Activated naive CD8-positive, alpha-beta T cell treated with anti-CD3 and anti-CD28 coated beads, Interleukin-2, amount 50 U/mL, for 24 hours (primary cell): ENCODE results near the gene SLC7A1.

ENCODE experiments used
- ATAC-seq: fragments of 150-1000 bp; cut with Tn5 transposase; one replicate; pipeline ENCODE4 v1.10.0; 2021
- DNase-seq: peaks from one replicate; pipeline ENCODE4 v3.0.0; 2021
- H3K27ac Mint-ChIP-seq: one replicate; pipeline ENCODE4 v1.8.0; 2021; ENCODE audit warnings: mild to moderate bottlenecking, mixed read lengths
- H3K27me3 Mint-ChIP-seq: one replicate; pipeline ENCODE4 v1.8.0; 2021; ENCODE audit warnings: mixed read lengths
- H3K36me3 Mint-ChIP-seq: one replicate; pipeline ENCODE4 v1.8.0; 2021; ENCODE audit warnings: low read depth, mixed read lengths
- H3K4me1 Mint-ChIP-seq: one replicate; pipeline ENCODE4 v1.8.0; 2021; ENCODE audit warnings: mixed read lengths
- H3K4me3 Mint-ChIP-seq: one replicate; pipeline ENCODE4 v1.8.0; 2021; ENCODE audit warnings: mild to moderate bottlenecking, moderate library complexity, mixed read lengths
- H3K9me3 Mint-ChIP-seq: one replicate; pipeline ENCODE4 v1.8.0; 2021; ENCODE audit warnings: mixed read lengths

The SLC7A1 gene

DNA sequence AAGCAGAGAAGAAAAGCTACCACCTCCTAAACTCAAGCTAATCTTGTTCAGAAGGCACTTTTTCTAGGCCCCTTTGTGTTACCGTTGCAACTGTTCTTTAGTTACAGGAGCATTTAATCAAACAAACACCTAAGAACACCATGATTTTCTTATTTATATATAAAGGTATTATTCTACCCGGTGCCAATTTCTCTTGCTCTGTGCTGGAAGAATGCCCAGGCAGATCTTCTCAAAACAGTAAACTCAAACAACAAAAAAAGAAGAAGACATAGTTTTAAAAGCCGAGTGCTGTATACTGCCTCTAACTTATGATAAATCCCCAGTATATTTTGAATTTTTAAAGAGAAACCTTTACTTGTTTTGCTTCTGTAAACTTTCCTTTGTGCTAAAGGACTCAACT, 20.4 kb downstream of the SLC7A1 start:
- H3K27me3 Mint-ChIP-seq = no peaks in the 10 kb centered on the region
- H3K4me1 Mint-ChIP-seq = peaks cover 22% of the 10 kb centered on the region
- ATAC-seq (no peak), DNase-seq (no peak)
- no peak overlapping the region for H3K27ac Mint-ChIP-seq
- no peaks in the 10 kb centered on the region for H3K9me3 Mint-ChIP-seq
- H3K36me3 Mint-ChIP-seq = peaks cover 38% of the 10 kb centered on the region
- no peak overlapping the region for H3K4me3 Mint-ChIP-seq

DNA sequence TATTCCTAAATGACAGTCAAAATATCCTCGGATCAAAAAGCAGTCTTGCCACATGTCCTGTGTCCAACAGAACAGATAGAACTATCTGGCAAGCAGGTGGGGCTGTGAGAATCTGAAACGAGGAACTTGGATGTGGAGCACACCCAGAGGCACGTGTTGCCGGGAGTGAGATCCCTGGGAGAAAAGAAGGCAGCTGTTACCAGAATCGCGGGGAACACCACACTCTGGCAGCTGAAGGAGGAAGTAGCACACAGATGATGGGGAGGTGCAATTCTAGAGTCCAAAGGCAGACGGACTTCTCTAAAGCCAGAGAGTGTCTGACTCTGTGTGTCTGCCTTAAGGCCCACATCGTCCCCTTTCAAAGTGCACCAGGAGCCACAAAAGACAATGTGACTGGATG, 22.3 kb downstream of the SLC7A1 start:
- no peak overlapping the region for H3K4me3 Mint-ChIP-seq
- H3K27ac Mint-ChIP-seq = no peak overlapping the region
- H3K36me3 Mint-ChIP-seq = peaks cover 31% of the 10 kb centered on the region
- H3K9me3 Mint-ChIP-seq = no peaks in the 10 kb centered on the region
- no peaks in the 10 kb centered on the region for H3K27me3 Mint-ChIP-seq
- peaks cover 22% of the 10 kb centered on the region for H3K4me1 Mint-ChIP-seq
- DNase-seq (no peak), ATAC-seq (no peak)

- Mint-ChIP-seq H3K36me3 (peaks cover 31% of the 10 kb centered on the region), H3K27ac (no peak overlapping the region), H3K4me1 (peaks cover 19% of the 10 kb centered on the region), H3K27me3 (no peaks in the 10 kb centered on the region), H3K9me3 (no peaks in the 10 kb centered on the region), H3K4me3 (no peak overlapping the region)
- no peak for ATAC-seq
- DNase-seq = no peak
Measured at GRCh38 chr13:29572575-29572974, 22.9 kb downstream of the SLC7A1 start.

- no peaks in the 10 kb centered on the region for H3K9me3 Mint-ChIP-seq
Measured at GRCh38 chr13:29571876-29572570, 23.5 kb downstream of the SLC7A1 start.

DNA sequence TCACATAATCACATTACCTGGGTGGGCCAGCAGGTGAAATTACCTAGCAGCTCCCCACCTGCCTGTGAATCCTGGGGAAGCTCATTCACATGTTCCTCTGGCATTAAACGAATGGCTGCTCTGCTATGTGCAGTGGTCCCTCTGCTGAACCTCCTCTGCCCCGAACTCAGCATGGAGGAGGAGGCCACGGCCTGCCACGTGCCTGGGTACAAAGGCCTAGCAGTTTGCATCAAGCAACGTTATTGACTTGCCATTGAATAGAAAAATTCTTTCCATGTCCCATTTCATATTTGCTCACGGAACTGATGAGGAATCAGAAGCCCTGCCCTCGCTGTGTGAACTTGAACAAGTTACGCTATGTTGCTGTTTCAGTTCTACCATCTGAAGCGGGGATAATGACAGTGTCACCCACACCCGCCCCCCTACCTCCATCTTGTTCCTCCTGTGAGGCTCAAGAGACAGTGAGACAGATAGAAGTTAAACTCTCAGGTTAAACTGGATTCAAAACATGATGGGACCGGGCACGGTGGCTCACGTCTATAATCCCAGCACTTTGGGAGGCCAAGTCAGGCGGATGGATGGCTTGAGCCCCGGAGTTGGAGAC, 25.3 kb downstream of the SLC7A1 start:
- Mint-ChIP-seq H3K36me3 (peaks cover 26% of the 10 kb centered on the region), H3K4me3 (no peak overlapping the region), H3K27me3 (no peaks in the 10 kb centered on the region), H3K9me3 (no peaks in the 10 kb centered on the region), H3K27ac (peak overlapping the region; percentile 18), H3K4me1 (peaks cover 25% of the 10 kb centered on the region)
- no peak for ATAC-seq
- no peak for DNase-seq

More at GRCh38 chr13:29571876-29572570, 23.5 kb downstream of the SLC7A1 start:
- Mint-ChIP-seq H3K4me1 (peaks cover 19% of the 10 kb centered on the region), H3K4me3 (no peak overlapping the region), H3K27me3 (no peaks in the 10 kb centered on the region), H3K27ac (no peak overlapping the region), H3K36me3 (peaks cover 31% of the 10 kb centered on the region)
- ATAC-seq (no peak), DNase-seq (no peak)

- no peak overlapping the region for H3K4me3 Mint-ChIP-seq
- no peak for DNase-seq
- no peaks in the 10 kb centered on the region for H3K27me3 Mint-ChIP-seq
- no peak overlapping the region for H3K27ac Mint-ChIP-seq
- H3K9me3 Mint-ChIP-seq = no peaks in the 10 kb centered on the region
- ATAC-seq = no peak
- peaks cover 28% of the 10 kb centered on the region for H3K4me1 Mint-ChIP-seq
- peaks cover 23% of the 10 kb centered on the region for H3K36me3 Mint-ChIP-seq
Measured at GRCh38 chr13:29569253-29570050, 26.0 kb downstream of the SLC7A1 start.

DNA sequence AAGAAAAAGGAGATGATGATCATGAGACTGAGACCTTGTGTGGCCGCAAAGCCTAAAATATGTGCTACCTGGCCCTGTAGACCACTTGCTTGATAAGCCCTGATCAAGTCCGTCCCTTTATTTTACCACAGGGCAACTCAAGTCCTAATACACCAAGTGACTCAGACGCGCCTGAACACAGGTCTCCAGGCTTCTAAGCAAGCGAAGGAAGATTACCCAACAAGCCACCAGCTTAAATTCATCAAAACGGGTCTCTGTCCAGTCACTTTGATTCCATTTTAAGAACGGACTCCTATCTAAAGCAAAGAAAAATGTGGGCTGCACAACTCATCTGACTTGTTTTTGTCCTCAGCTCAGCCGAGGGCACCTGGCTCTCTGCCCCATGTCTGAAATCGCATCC, 26.8 kb downstream of the SLC7A1 start:
- DNase-seq (no peak), ATAC-seq (no peak)
- Mint-ChIP-seq H3K9me3 (no peaks in the 10 kb centered on the region), H3K36me3 (peaks cover 21% of the 10 kb centered on the region), H3K27me3 (no peaks in the 10 kb centered on the region), H3K4me3 (no peak overlapping the region), H3K4me1 (peaks cover 29% of the 10 kb centered on the region), H3K27ac (no peak overlapping the region)

- ATAC-seq (no peak), DNase-seq (no peak)
- H3K27me3 Mint-ChIP-seq = no peaks in the 10 kb centered on the region
- H3K36me3 Mint-ChIP-seq = peaks cover 18% of the 10 kb centered on the region
- no peak overlapping the region for H3K27ac Mint-ChIP-seq
- no peaks in the 10 kb centered on the region for H3K9me3 Mint-ChIP-seq
- H3K4me1 Mint-ChIP-seq = peaks cover 36% of the 10 kb centered on the region
- no peak overlapping the region for H3K4me3 Mint-ChIP-seq
Measured at GRCh38 chr13:29567411-29567810, 28.1 kb downstream of the SLC7A1 start.

- H3K9me3 Mint-ChIP-seq = no peaks in the 10 kb centered on the region
- no peak overlapping the region for H3K4me3 Mint-ChIP-seq
- no peak overlapping the region for H3K27ac Mint-ChIP-seq
- peaks cover 12% of the 10 kb centered on the region for H3K36me3 Mint-ChIP-seq
- DNase-seq = no peak
- no peak for ATAC-seq
- peaks cover 31% of the 10 kb centered on the region for H3K4me1 Mint-ChIP-seq
- H3K27me3 Mint-ChIP-seq = no peaks in the 10 kb centered on the region
Measured at GRCh38 chr13:29566206-29566605, 29.3 kb downstream of the SLC7A1 start.

DNA sequence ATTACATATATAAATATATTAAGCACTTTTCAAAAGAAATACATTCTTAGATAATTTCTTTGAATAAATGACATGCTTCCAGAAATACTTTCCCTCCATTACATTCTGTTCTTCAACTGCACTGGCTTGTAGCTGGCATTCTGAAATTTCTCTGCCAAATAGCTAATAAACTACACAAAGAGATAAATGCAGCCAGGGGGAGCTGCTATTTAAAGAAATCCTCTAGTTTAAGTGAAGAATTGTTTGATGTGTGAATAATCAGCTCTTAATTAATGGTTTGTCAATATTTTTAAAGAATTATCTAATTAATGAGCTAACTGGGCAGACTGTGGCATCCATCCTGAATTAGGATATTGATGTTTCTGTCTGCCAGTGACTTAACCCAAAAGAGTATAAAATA, 30.7 kb downstream of the SLC7A1 start:
- no peaks in the 10 kb centered on the region for H3K9me3 Mint-ChIP-seq
- DNase-seq = no peak
- no peaks in the 10 kb centered on the region for H3K27me3 Mint-ChIP-seq
- no peak overlapping the region for H3K27ac Mint-ChIP-seq
- H3K4me1 Mint-ChIP-seq = peaks cover 31% of the 10 kb centered on the region
- H3K4me3 Mint-ChIP-seq = no peak overlapping the region
- ATAC-seq = no peak
- H3K36me3 Mint-ChIP-seq = peaks cover 6% of the 10 kb centered on the region

DNA sequence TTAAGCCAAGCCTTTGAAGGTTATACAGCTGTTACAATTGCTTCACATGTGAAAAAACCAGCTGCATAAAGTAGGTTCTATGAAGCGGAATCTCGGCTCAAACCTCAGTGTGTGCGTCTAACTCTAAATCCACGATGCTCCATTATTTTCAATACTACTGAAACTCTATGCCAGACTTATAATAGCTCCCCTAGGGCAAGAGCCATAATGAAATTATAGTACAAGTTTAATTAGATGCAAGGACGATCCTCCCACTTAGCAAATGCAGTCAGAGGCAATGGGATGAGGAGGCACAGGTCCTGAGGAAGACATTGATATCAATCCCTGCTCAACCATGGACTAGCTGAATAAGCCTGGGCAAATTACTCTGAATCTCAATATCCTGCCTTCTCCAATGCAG, 31.1 kb downstream of the SLC7A1 start:
- no peaks in the 10 kb centered on the region for H3K9me3 Mint-ChIP-seq
- ATAC-seq (no peak), DNase-seq (no peak)
- H3K4me1 Mint-ChIP-seq = peaks cover 31% of the 10 kb centered on the region
- peaks cover 6% of the 10 kb centered on the region for H3K36me3 Mint-ChIP-seq
- H3K4me3 Mint-ChIP-seq = no peak overlapping the region
- peak overlapping the region; percentile 61 for H3K27ac Mint-ChIP-seq
- H3K27me3 Mint-ChIP-seq = no peaks in the 10 kb centered on the region

GRCh38 chr13:29563941-29564340, 31.5 kb downstream of the SLC7A1 start:
- DNase-seq (no peak), ATAC-seq (no peak)
- Mint-ChIP-seq H3K27me3 (no peaks in the 10 kb centered on the region), H3K36me3 (peaks cover 6% of the 10 kb centered on the region), H3K4me3 (no peak overlapping the region), H3K27ac (peak overlapping the region; percentile 61), H3K4me1 (peaks cover 31% of the 10 kb centered on the region), H3K9me3 (no peaks in the 10 kb centered on the region)

DNA sequence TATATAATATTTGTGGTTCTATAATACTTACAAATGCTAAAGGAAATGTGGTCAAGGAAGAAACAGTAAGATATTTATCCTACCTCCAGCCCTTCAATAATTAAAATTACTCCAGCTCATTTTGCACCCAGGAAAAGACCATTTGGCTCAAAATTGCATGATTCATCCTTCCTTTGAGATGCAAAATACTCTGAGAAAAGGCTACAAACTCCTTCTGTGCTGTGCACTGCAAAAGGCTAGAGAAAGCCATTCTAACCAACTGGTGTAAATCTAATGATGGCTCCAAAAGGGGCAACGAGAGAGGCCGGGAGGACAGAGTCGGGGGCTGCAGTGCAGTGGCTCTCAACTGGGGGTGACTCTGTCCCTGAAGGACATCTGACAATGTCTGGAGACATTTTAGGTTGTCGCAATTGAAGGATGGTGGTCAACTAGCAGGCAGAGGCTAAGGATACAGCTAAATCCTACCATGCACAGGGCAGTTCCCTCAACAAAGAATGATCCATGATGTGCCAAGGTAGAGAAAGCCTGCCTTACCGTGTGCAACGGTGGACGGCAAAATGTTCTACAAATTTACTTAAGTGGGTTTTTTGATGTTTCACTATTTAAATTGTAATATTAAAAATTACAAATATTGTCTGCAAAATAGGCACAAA, 32.6 kb downstream of the SLC7A1 start:
- no peak for DNase-seq
- Mint-ChIP-seq H3K4me1 (peaks cover 27% of the 10 kb centered on the region), H3K27me3 (no peaks in the 10 kb centered on the region), H3K27ac (peak overlapping the region; percentile 32), H3K36me3 (peaks cover 6% of the 10 kb centered on the region), H3K4me3 (no peak overlapping the region), H3K9me3 (no peaks in the 10 kb centered on the region)
- no peak for ATAC-seq

- Mint-ChIP-seq H3K36me3 (peaks cover 9% of the 10 kb centered on the region), H3K27ac (no peak overlapping the region), H3K9me3 (no peaks in the 10 kb centered on the region)
Measured at GRCh38 chr13:29561918-29562317, 33.6 kb downstream of the SLC7A1 start.

More at GRCh38 chr13:29561918-29562317, 33.6 kb downstream of the SLC7A1 start:
- H3K27me3 Mint-ChIP-seq = no peaks in the 10 kb centered on the region
- H3K4me3 Mint-ChIP-seq = no peak overlapping the region
- DNase-seq (no peak), ATAC-seq (no peak)
- H3K4me1 Mint-ChIP-seq = peaks cover 32% of the 10 kb centered on the region
